GM06990 (cell line): ENCODE data around the gene PFN3.
A peak's percentile ranks its signal among the peaks of the same experiment; 100 is the strongest.

Experiments
- DNase-seq: peaks from one replicate; pipeline ENCODE4 v3.0.0-alpha.2; 2011; ENCODE audit not compliant: insufficient read length; ENCODE audit errors: extremely low read depth
- H3K27me3 ChIP-seq: replicated peaks from 2 replicates; pipeline ENCODE4 v1.6.0; 2011; ENCODE audit warnings: low read length; ENCODE audit not compliant: control insufficient read depth, insufficient read depth
- H3K36me3 ChIP-seq: 2 replicates; pipeline ENCODE4 v1.5.1; 2011; ENCODE audit warnings: low read length; ENCODE audit not compliant: control insufficient read depth, insufficient read depth
- H3K4me3 ChIP-seq: replicated peaks from 2 replicates; pipeline ENCODE4 v1.5.1; 2011; ENCODE audit warnings: low read depth, mild to moderate bottlenecking, control low read depth, low read length
- TF ChIP-seq, protein P1 (sequence below): IDR thresholded peaks from 2 replicates; pipeline ENCODE4 v1.5.1; 2011; ENCODE audit warnings: low read length, control low read depth, mild to moderate bottlenecking, inconsistent platforms; ENCODE audit not compliant: insufficient read depth, poor library complexity, severe bottlenecking

The PFN3 gene

DNA sequence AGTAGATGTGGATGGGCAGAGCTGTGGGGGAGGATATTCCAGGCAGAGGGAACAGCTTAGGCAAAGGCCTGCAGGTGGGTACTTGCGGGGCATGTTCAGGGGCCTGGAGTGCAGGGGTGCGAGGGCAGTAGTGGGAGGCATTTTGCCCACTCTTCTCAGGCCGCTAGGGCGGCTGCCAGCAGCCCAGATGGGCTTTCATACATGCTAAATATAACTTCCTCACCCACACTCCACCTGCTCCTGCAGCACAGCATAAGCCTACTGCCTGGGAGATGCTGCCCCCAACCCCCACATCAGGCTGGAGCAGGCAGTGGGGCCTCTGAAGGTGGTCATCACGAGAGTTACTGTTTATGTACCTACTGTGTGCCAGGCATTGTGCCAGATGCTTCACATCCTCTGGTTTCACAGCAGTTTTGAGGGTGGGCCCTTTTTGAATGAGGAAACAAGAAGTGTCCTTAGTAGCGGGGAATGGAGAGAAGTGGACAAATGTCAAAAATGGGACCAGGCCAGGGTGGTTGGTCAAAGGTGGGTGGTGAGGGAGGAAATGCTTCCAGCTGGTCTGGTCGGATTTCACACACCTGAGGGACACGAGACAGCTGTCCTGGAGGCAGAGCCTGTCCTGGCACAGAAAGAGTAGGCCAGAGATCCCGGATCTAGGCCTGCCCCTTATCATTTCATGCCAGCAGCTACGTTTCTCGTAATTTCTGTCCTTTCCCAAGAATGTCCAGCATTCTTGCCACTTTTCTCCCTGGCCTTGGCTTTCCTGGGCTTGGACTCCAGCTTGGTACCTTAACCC, 30.6 kb downstream of the PFN3 start:
- DNase-seq = no peak
- no peak overlapping the region for H3K4me3 ChIP-seq
- H3K36me3 ChIP-seq = peaks cover 32% of the 10 kb centered on the region
- TF ChIP-seq, protein P1, sequence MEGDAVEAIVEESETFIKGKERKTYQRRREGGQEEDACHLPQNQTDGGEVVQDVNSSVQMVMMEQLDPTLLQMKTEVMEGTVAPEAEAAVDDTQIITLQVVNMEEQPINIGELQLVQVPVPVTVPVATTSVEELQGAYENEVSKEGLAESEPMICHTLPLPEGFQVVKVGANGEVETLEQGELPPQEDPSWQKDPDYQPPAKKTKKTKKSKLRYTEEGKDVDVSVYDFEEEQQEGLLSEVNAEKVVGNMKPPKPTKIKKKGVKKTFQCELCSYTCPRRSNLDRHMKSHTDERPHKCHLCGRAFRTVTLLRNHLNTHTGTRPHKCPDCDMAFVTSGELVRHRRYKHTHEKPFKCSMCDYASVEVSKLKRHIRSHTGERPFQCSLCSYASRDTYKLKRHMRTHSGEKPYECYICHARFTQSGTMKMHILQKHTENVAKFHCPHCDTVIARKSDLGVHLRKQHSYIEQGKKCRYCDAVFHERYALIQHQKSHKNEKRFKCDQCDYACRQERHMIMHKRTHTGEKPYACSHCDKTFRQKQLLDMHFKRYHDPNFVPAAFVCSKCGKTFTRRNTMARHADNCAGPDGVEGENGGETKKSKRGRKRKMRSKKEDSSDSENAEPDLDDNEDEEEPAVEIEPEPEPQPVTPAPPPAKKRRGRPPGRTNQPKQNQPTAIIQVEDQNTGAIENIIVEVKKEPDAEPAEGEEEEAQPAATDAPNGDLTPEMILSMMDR = peak; percentile 16
- no peaks in the 10 kb centered on the region for H3K27me3 ChIP-seq

- Histone ChIP-seq H3K4me3 (no peak overlapping the region), H3K27me3 (no peaks in the 10 kb centered on the region), H3K36me3 (peaks cover 32% of the 10 kb centered on the region)
- no peak for DNase-seq
- TF ChIP-seq, protein P1 = peak; percentile 85
Measured at GRCh38 chr5:177368869-177369644, 31.4 kb downstream of the PFN3 start.

DNA sequence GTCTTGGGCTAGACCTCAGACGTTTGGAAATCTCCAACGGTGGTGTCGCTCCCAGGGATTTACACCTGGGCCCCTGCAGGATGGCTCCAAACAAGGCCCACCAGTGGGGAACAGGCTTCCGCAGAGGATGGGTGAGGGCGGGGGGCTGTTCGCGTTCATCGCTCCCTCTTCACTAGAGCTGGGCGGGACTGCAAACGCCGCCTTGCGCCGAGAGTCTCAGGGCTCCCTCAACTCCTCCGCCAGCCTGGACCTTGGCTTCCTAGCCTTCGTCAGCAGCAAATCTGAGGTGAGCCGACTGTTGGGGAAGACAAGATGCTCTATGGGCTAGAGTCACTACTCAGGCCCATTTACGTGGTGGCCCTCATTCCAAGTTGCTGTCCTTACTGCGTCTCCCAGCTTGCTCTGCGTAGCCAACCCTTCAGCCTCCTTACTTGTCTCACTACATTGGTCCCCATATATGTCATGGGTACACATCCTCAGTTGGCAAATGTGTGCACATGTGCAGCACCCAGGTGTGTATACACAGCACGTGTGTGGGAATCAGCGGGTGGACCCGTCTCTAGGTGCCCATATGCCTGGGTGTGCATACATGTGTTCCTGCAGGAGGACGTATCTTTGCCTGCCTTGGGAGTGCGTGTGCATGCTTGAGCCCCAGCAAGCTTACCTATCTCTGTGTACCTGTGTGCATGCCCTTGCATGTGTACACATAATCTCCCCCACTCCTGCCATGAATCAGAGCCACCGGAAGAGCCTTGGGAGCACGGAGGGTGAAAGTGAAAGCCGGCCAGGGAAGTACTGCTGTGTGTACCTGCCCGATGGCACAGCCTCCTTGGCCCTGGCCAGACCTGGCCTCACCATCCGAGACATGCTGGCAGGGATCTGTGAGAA, 32.2 kb downstream of the PFN3 start:
- no peak for DNase-seq

GRCh38 chr5:177367323-177367848, 33.1 kb downstream of the PFN3 start:
- DNase-seq = no peak
- peaks cover 27% of the 10 kb centered on the region for H3K36me3 ChIP-seq
- no peak overlapping the region for H3K4me3 ChIP-seq
- TF ChIP-seq, protein P1 = no peak
- H3K27me3 ChIP-seq = no peaks in the 10 kb centered on the region

More for the DNA sequence above, 32.2 kb downstream of the PFN3 start:
- Histone ChIP-seq H3K36me3 (peaks cover 29% of the 10 kb centered on the region), H3K27me3 (no peaks in the 10 kb centered on the region), H3K4me3 (no peak overlapping the region)
- TF ChIP-seq, protein P1 = no peak

GRCh38 chr5:177366528-177367322, 33.7 kb downstream of the PFN3 start:
- no peaks in the 10 kb centered on the region for H3K27me3 ChIP-seq
- H3K36me3 ChIP-seq = peaks cover 26% of the 10 kb centered on the region
- TF ChIP-seq, protein P1 = no peak
- DNase-seq = no peak
- no peak overlapping the region for H3K4me3 ChIP-seq
